Keratinocyte (primary cell): ENCODE measurements around the gene C10orf53. TPM values are rescaled to one million over a fixed set of nuclear protein-coding genes. Genes with fewer than 3 reads are reported as not detected.

Experiments used
- DNase-seq: peaks from one replicate; pipeline ENCODE4 v3.0.0-alpha.2; 2011; ENCODE audit warnings: low read depth, missing footprints, low spot score
- FAIRE-seq: peaks from 2 replicates; lab custom pipeline; 2011; peaks lifted over from hg19 to GRCh38; lab: Jason Lieb, UNC
- H2AFZ ChIP-seq: 2 replicates; pipeline ENCODE4 v1.6.0; 2012; ENCODE audit warnings: low read length, control low read depth, inconsistent platforms; ENCODE audit not compliant: control insufficient read depth
- H3K27ac ChIP-seq: 2 replicates; pipeline ENCODE4 v1.5.1; 2011; ENCODE audit warnings: low read length; ENCODE audit not compliant: control insufficient read depth, insufficient read depth
- H3K27me3 ChIP-seq: 3 replicates; pipeline ENCODE4 v1.6.0; 2011; ENCODE audit warnings: low read length; ENCODE audit not compliant: control insufficient read depth, insufficient read depth; ENCODE audit errors: extremely low read depth
- H3K36me3 ChIP-seq, 2 experiments: 2 replicates in 1 of 2; 3 replicates in 1 of 2; pipeline ENCODE4 v1.5.1; 2011; ENCODE audit warnings: low read length in 2 of 2, mild to moderate bottlenecking in 1 of 2; ENCODE audit not compliant: control insufficient read depth in 2 of 2, insufficient read depth in 2 of 2; ENCODE audit errors: extremely low read depth in 1 of 2
- H3K4me1 ChIP-seq: 3 replicates; pipeline ENCODE4 v1.5.1; 2011; ENCODE audit warnings: low read length; ENCODE audit not compliant: control insufficient read depth, insufficient read depth; ENCODE audit errors: extremely low read depth
- H3K4me2 ChIP-seq: 3 replicates; pipeline ENCODE4 v1.6.0; 2011; ENCODE audit warnings: low read depth, low read length; ENCODE audit not compliant: control insufficient read depth, insufficient read depth; ENCODE audit errors: extremely low read depth
- H3K4me3 ChIP-seq, 3 experiments: fragments of 200-600 bp in 1 of 3; sonication (generic) in 1 of 3; 2 replicates in 2 of 3; 3 replicates in 1 of 3; pipeline ENCODE4 v1.5.1; 2011 to 2016; ENCODE audit warnings: low read length in 3 of 3, mild to moderate bottlenecking in 3 of 3, control low read depth in 2 of 3, inconsistent platforms in 1 of 3, low read depth in 1 of 3, mixed read lengths in 1 of 3, mixed run types in 1 of 3, moderate library complexity in 1 of 3; ENCODE audit not compliant: control insufficient read depth in 2 of 3, insufficient read depth in 2 of 3; ENCODE audit errors: extremely low read depth in 1 of 3
- H3K79me2 ChIP-seq: 2 replicates; pipeline ENCODE4 v1.6.0; 2012; ENCODE audit warnings: low read length; ENCODE audit not compliant: control insufficient read depth, insufficient read depth
- H3K9ac ChIP-seq: 3 replicates; pipeline ENCODE4 v1.6.0; 2011; ENCODE audit warnings: low read length; ENCODE audit not compliant: control insufficient read depth, insufficient read depth; ENCODE audit errors: extremely low read depth
- H3K9me1 ChIP-seq: 3 replicates; pipeline ENCODE4 v1.6.0; 2011; ENCODE audit warnings: low read length; ENCODE audit not compliant: control insufficient read depth, insufficient read depth; ENCODE audit errors: extremely low read depth
- H3K9me3 ChIP-seq: 2 replicates; pipeline ENCODE4 v1.5.1; 2012; ENCODE audit warnings: low read depth, low read length; ENCODE audit not compliant: control insufficient read depth
- H4K20me1 ChIP-seq: 3 replicates; pipeline ENCODE4 v1.6.0; 2011; ENCODE audit warnings: low read length; ENCODE audit not compliant: control insufficient read depth, insufficient read depth; ENCODE audit errors: extremely low read depth
- CTCF ChIP-seq, 3 experiments: IDR thresholded peaks in 1 of 3; conservative IDR thresholded peaks in 1 of 3; optimal IDR thresholded peaks in 1 of 3; 2 replicates in 2 of 3; 3 replicates in 1 of 3; pipeline versions ENCODE3 to v1.5.1; 2011; ENCODE audit warnings: low read length in 3 of 3, mild to moderate bottlenecking in 3 of 3, moderate library complexity in 2 of 3, control low read depth in 1 of 3, inconsistent platforms in 1 of 3; ENCODE audit not compliant: insufficient read depth in 2 of 3; ENCODE audit errors: extremely low read depth in 1 of 3
- EZH2 ChIP-seq: IDR thresholded peaks from one replicate; pipeline ENCODE4 v1.6.1; 2012; ENCODE audit warnings: inconsistent platforms, mild to moderate bottlenecking, low read length, moderate library complexity
- dilution Hi-C: fragments of 300-500 bp; cut with MboI; formaldehyde crosslinking; loops from one replicate; pipeline ENCODE4 v1.7.0; 2020; ENCODE audit warnings: low sequenced_read_pairs; ENCODE audit not compliant: extremely low pct_ligation_motif_present
- polyA plus RNA-seq, 5 experiments: library from polyadenylated mRNA; depleted of rRNA in 3 of 5; stranded (reverse) in 3 of 5; stranded (forward) in 1 of 5; unstranded in 1 of 5; fragments of >200 nt; gene quantifications; 1 replicate in 1 of 5; 2 replicates in 3 of 5; 3 replicates in 1 of 5; pipeline versions ENCODE4 v1.2.1 to v1.2.3, GENCODE V29; 2011 to 2012; ENCODE audit warnings: missing spikeins in 2 of 5, low read depth in 1 of 5, low replicate concordance in 1 of 5

Gene C10orf53
- polyA plus RNA-seq, 1 donor (not counting 4 experiments of a cell fraction or from before 2014, with no cell fraction given): not detected

DNA sequence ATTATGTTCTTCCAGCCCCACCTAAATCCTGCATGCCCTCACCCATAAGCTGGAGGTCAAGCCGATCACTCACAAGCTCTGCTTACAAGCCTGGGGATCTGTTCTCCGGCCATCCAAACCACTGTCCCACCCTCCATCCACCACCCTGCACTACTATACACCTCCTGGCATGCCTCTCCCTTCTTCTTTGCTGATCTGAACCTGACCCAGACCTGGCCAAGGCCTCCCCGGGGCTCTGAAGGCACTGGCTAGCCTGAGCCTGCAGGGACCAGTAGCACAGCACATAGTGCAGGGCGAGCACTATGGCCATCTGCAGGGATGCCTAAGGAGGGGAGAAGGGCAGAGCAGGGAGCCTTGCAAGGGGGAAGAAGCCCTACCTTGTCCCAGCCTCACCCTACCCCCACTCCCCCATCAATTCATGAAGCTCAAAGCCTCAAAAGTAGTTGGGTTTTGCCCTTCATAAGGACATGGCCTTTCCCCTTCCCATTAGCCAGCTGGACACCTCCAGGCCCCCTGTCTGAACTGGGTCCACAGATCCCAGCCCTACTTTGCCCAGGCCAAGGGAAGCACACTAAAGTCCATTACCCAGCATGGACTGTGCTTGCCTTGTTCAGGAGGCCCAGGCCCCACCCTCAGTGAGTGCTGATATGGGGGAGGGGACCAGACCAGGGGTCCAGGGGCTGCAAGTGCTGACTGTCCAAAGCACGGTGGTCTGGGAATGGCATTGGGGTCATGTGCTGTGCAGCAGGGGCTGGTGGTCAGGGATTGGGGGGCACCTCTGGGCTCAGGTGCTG is 36.0 kb upstream of the C10orf53 start:
- Histone ChIP-seq H3K9me3 (no peaks in the 10 kb centered on the region), H2AFZ (no peak overlapping the region), H3K4me1 (no peaks in the 10 kb centered on the region), H3K27me3 (peaks cover 21% of the 10 kb centered on the region), H3K27ac (no peak overlapping the region), H3K9me1 (no peaks in the 10 kb centered on the region), H3K36me3 (no peaks in the 10 kb centered on the region), H3K4me2 (no peak overlapping the region), H3K79me2 (no peaks in the 10 kb centered on the region), H4K20me1 (peaks cover 2% of the 10 kb centered on the region), H3K4me3 (no peak overlapping the region), H3K9ac (no peak overlapping the region)
- dilution Hi-C loops: no loop called here
- DNase-seq (no peak), FAIRE-seq (no peak)
- no peak for TF ChIP-seq EZH2

DNA sequence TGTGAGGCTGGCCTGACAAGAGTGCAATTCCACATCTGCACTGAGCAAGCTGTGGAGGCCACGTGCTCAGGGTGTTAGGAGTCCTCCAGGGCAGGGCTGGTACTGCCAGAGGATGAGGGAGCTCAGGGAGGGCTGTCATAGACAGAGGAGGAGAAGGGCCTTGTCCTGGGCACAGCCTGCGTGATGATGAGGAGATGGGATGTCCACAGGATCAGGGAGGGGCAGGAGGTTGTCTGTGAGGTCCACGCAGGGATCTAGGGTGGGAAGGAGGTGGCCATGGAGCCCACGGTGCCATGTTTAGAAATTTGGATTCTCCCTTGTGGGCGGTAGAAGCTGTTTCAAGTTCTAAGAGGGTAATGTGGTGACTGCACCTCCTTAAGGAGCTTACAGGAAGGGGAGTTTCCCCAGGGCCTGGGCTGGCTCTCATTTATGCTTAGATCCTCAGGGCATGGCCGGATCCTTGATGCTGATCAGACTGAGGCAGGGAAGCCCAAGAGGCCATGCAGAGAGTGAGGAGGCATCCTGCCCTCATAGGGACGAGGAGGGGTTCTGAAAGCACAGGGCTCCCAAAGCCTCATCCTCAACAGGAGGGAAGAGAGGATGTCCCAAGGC is 35.3 kb upstream of the C10orf53 start:
- no peaks in the 10 kb centered on the region for H3K9me1 ChIP-seq

More for the DNA sequence above, 35.3 kb upstream of the C10orf53 start:
- no peak for TF ChIP-seq CTCF (optimal IDR thresholded peaks at IDR 0.05 in 1 of 3, IDR thresholded peaks at IDR 0.05 in 1 of 3, conservative IDR thresholded peaks at IDR 0.05 in 1 of 3; ENCODE audit: extremely low read depth in 1 of 3, insufficient read depth in 2 of 3, low read length in 3 of 3)
- TF ChIP-seq EZH2: no peak
- Histone ChIP-seq H3K4me1 (no peaks in the 10 kb centered on the region), H3K4me3 (no peak overlapping the region), H4K20me1 (peaks cover 2% of the 10 kb centered on the region), H3K36me3 (no peaks in the 10 kb centered on the region), H3K9me3 (no peaks in the 10 kb centered on the region), H3K79me2 (no peaks in the 10 kb centered on the region), H3K9ac (no peak overlapping the region), H3K27ac (no peak overlapping the region), H3K27me3 (peaks cover 21% of the 10 kb centered on the region), H2AFZ (no peak overlapping the region), H3K4me2 (no peak overlapping the region)
- no peak for FAIRE-seq
- no peak for DNase-seq
- dilution Hi-C loops: no loop called here
